ENCODE data around the gene TSSK2. TPM values are rescaled to one million over a fixed set of nuclear protein-coding genes. Genes with fewer than 3 reads are reported as not detected.

Gene TSSK2
- total and polyA plus RNA-seq, 8 donors = 0.67 TPM; not detected in 7

- Histone ChIP-seq H3K9me3 (no peaks in the 10 kb centered on the region), H3K4me3 (no peak overlapping the region), H3K4me1 (peaks cover 8 to 35% of the 10 kb centered on the region in 2 donors), H3K27me3 (peaks cover 23 to 72% of the 10 kb centered on the region in 2 donors), H3K27ac (no peak overlapping the region), H3K36me3 (no peaks in the 10 kb centered on the region)
- no peak for TF ChIP-seq CTCF (IDR thresholded peaks at IDR 0.05)
- intact Hi-C loops (cut with DNase I) = no loop called here
- ATAC-seq (no peak), DNase-seq (no peak)
These were observed 37.2 kb downstream of the TSSK2 start for GRCh38 chr22:19168088-19168890.

GRCh38 chr22:19169002-19169946 lies 38.2 kb downstream of the TSSK2 start:
- intact Hi-C loops (cut with DNase I) = no loop called here
- peak overlapping the region in 1 of 2 donors; percentile 3 for H3K4me3 ChIP-seq
- ATAC-seq = no peak
- H3K27ac ChIP-seq = no peak overlapping the region
- peaks cover 23 to 65% of the 10 kb centered on the region in 2 donors for H3K27me3 ChIP-seq
- no peak for TF ChIP-seq CTCF (IDR thresholded peaks at IDR 0.05)
- DNase-seq = peak in 1 of 4 donors; percentile 67
- H3K4me1 ChIP-seq = peaks cover 8 to 45% of the 10 kb centered on the region in 2 donors
- H3K9me3 ChIP-seq = no peaks in the 10 kb centered on the region
- H3K36me3 ChIP-seq = no peaks in the 10 kb centered on the region

- DNase-seq (no peak), ATAC-seq (no peak)
- peak overlapping the region in 1 of 2 donors; percentile 3 for H3K4me3 ChIP-seq
- no peaks in the 10 kb centered on the region for H3K9me3 ChIP-seq
- no peaks in the 10 kb centered on the region for H3K36me3 ChIP-seq
- intact Hi-C loops (cut with DNase I) = no loop called here
- TF ChIP-seq CTCF (IDR thresholded peaks at IDR 0.05) = no peak
- peaks cover 8 to 51% of the 10 kb centered on the region in 2 donors for H3K4me1 ChIP-seq
- no peak overlapping the region for H3K27ac ChIP-seq
- H3K27me3 ChIP-seq = peaks cover 23 to 58% of the 10 kb centered on the region in 2 donors
These were observed 38.8 kb downstream of the TSSK2 start for GRCh38 chr22:19169947-19170318.

GRCh38 chr22:19172213-19173046 lies 41.3 kb downstream of the TSSK2 start:
- Histone ChIP-seq H3K36me3 (peaks cover 0 to 6% of the 10 kb centered on the region in 2 donors), H3K4me3 (peak overlapping the region; percentile 79 to 82), H3K9me3 (no peaks in the 10 kb centered on the region), H3K4me1 (peaks cover 11 to 72% of the 10 kb centered on the region in 2 donors), H3K27me3 (peaks cover 23 to 36% of the 10 kb centered on the region in 2 donors), H3K27ac (peak overlapping the region in 1 of 2 donors; percentile 84)
- intact Hi-C loops (cut with DNase I) = no loop called here
- no peak for DNase-seq
- TF ChIP-seq CTCF (IDR thresholded peaks at IDR 0.05) = no peak
- ATAC-seq = no peak

Data from left lung (tissue), 10 donors.